Endothelial cell of umbilical vein (primary cell): ENCODE results near the gene SEC61G. TPM values are rescaled to one million over a fixed set of nuclear protein-coding genes. Genes with fewer than 3 reads are reported as not detected.

Experiments used
- BruUV-seq: library from RNA; stranded (reverse); fragments of 400-500 nt; replicated peaks from 2 replicates; lab custom pipeline; 2021; lab: Mats Ljungman, UMichigan
- CTCF ChIA-PET: fragments of 300-600, 350-600 bp; sonication (Branson Sonifier 250); formaldehyde crosslinking; loops from one replicate; lab custom pipeline; 2021; ENCODE audit warnings: antibody characterized with exemption, inconsistent platforms; lab: Charles Lee
- POLR2A ChIA-PET: fragments of 300-600, 350-600 bp; sonication (Branson Sonifier 250); formaldehyde crosslinking; loops from one replicate; lab custom pipeline; 2021; ENCODE audit warnings: antibody characterized with exemption, inconsistent platforms; lab: Charles Lee
- DNase-seq: peaks from one replicate; pipeline ENCODE4 v3.0.0-alpha.2; 2011; ENCODE audit warnings: low read depth, low spot score
- FAIRE-seq: peaks from 2 replicates; lab custom pipeline; 2011; peaks lifted over from hg19 to GRCh38; lab: Jason Lieb, UNC
- H2AFZ ChIP-seq: 2 replicates; pipeline ENCODE4 v1.6.0; 2012; ENCODE audit warnings: low read depth, low read length, control low read depth, inconsistent platforms
- H3K27ac ChIP-seq: 2 replicates; pipeline ENCODE4 v1.5.1; 2011; ENCODE audit warnings: low read depth, mild to moderate bottlenecking, control low read depth, low read length, moderate library complexity; ENCODE audit not compliant: insufficient read depth
- H3K27me3 ChIP-seq, 2 experiments: 2 replicates each; pipeline versions ENCODE4 v1.6.0 to v1.6.1; 2011; ENCODE audit warnings: low read length in 2 of 2, mixed read lengths in 1 of 2; ENCODE audit not compliant: control insufficient read depth in 2 of 2, insufficient read depth in 2 of 2
- H3K36me3 ChIP-seq, 2 experiments: 2 replicates in 1 of 2; 3 replicates in 1 of 2; pipeline ENCODE4 v1.5.1; 2011; ENCODE audit warnings: low read length in 2 of 2, mild to moderate bottlenecking in 1 of 2, moderate library complexity in 1 of 2; ENCODE audit not compliant: control insufficient read depth in 2 of 2, insufficient read depth in 2 of 2; ENCODE audit errors: extremely low read depth in 1 of 2
- H3K4me1 ChIP-seq: 3 replicates; pipeline ENCODE4 v1.5.1; 2011; ENCODE audit warnings: mild to moderate bottlenecking, low read length; ENCODE audit not compliant: control insufficient read depth, insufficient read depth; ENCODE audit errors: extremely low read depth
- H3K4me2 ChIP-seq: 2 replicates; pipeline ENCODE4 v1.6.1; 2011; ENCODE audit warnings: low read length, control low read depth, mixed read lengths; ENCODE audit not compliant: insufficient read depth
- H3K4me3 ChIP-seq, 3 experiments: fragments of 200-600 bp in 1 of 3; sonication (generic), shearing (Covaris generic) in 1 of 3; replicated peaks in 1 of 3; 2 replicates each; pipeline ENCODE4 v1.5.1; 2011 to 2016; ENCODE audit warnings: control low read depth in 3 of 3, low read length in 3 of 3, mild to moderate bottlenecking in 2 of 3, inconsistent platforms in 1 of 3, low read depth in 1 of 3, moderate library complexity in 1 of 3; ENCODE audit not compliant: insufficient read depth in 1 of 3
- H3K79me2 ChIP-seq: 2 replicates; pipeline ENCODE4 v1.6.0; 2012; ENCODE audit warnings: low read length, inconsistent platforms; ENCODE audit not compliant: control insufficient read depth, insufficient read depth
- H3K9ac ChIP-seq: replicated peaks from 2 replicates; pipeline ENCODE3; 2011; ENCODE audit warnings: low read length, control low read depth; ENCODE audit not compliant: insufficient read depth; ENCODE audit errors: extremely low read depth
- H3K9me1 ChIP-seq: replicated peaks from 3 replicates; pipeline ENCODE4 v1.6.0; 2011; ENCODE audit warnings: mild to moderate bottlenecking, low read length; ENCODE audit not compliant: control insufficient read depth, insufficient read depth; ENCODE audit errors: extremely low read depth
- H3K9me3 ChIP-seq: replicated peaks from 2 replicates; pipeline ENCODE4 v1.5.1; 2012; ENCODE audit warnings: low read length, inconsistent platforms; ENCODE audit not compliant: control insufficient read depth, insufficient read depth
- H4K20me1 ChIP-seq: replicated peaks from 2 replicates; pipeline ENCODE3; 2011; ENCODE audit warnings: mild to moderate bottlenecking, low read length; ENCODE audit not compliant: control insufficient read depth, insufficient read depth; ENCODE audit errors: extremely low read depth
- FOS ChIP-seq: IDR thresholded peaks from 2 replicates; pipeline ENCODE4 v1.6.1; 2011; ENCODE audit warnings: mild to moderate bottlenecking, low read length, moderate library complexity, borderline replicate concordance; ENCODE audit not compliant: insufficient read depth
- GATA2 ChIP-seq: IDR thresholded peaks from 2 replicates; pipeline ENCODE4 v1.7.0; 2011; ENCODE audit warnings: low read depth, mild to moderate bottlenecking, moderate library complexity, mixed read lengths, low read length; ENCODE audit not compliant: insufficient read length, insufficient read depth
- POLR2A ChIP-seq: IDR thresholded peaks from 2 replicates; pipeline ENCODE4 v1.6.1; 2012; ENCODE audit warnings: low read depth, mild to moderate bottlenecking, control low read depth, low read length
- dilution Hi-C: fragments of 300-500 bp; cut with MboI; formaldehyde crosslinking; loops from one replicate; pipeline ENCODE4 v1.15.0; 2019; ENCODE audit warnings: low sequenced_read_pairs; ENCODE audit not compliant: extremely low pct_ligation_motif_present
- intact Hi-C: fragments of 100-400 bp; cut with micrococcal nuclease; formaldehyde crosslinking; loops from one replicate; pipeline ENCODE4 v1.10.0; 2022
- polyA plus RNA-seq, 4 experiments: library from polyadenylated mRNA; depleted of rRNA in 3 of 4; stranded (reverse) in 3 of 4; unstranded in 1 of 4; fragments of >200 nt; gene quantifications; 2 replicates each; pipeline versions ENCODE4 v1.2.1 to v1.2.3, GENCODE V29; 2011 to 2012; ENCODE audit warnings: missing spikeins in 1 of 4
- total RNA-seq: library from RNA; stranded (reverse); gene quantifications from 2 replicates; pipeline ENCODE4 v1.2.3, GENCODE V29; 2021

SEC61G gene
- total and polyA plus RNA-seq, 2 donors (not counting 3 experiments of a cell fraction or from before 2014, with no cell fraction given): 201 to 401 TPM

- peaks cover 8% of the 10 kb centered on the region for H3K4me1 ChIP-seq
- peaks cover 2 to 5% of the 10 kb centered on the region in 2 experiments for H3K27me3 ChIP-seq
- no peak overlapping the region for H3K27ac ChIP-seq
- no peaks in the 10 kb centered on the region for H4K20me1 ChIP-seq
- dilution Hi-C loops: no loop called here
- TF ChIP-seq FOS: peak; percentile 51
- TF ChIP-seq POLR2A: no peak
- intact Hi-C loops: no loop called here
- ChIA-PET CTCF (interaction anchor here (1.1 to 19.4 kb wide), 5 partner anchors 10 to 646 kb away, joined by 3 to 385 read pairs (median 4); partner anchors contain the start of gene SEC61G), POLR2A (no interaction called here)
- no peak overlapping the region for H3K4me3 ChIP-seq
- peak overlapping the region; percentile 19 for H3K4me2 ChIP-seq
- FAIRE-seq: no peak
- no peaks in the 10 kb centered on the region for H3K9me1 ChIP-seq
- H3K9me3 ChIP-seq: no peaks in the 10 kb centered on the region
- DNase-seq: no peak
- H2AFZ ChIP-seq: peak overlapping the region; percentile 10
- no peaks in the 10 kb centered on the region for H3K79me2 ChIP-seq
- H3K36me3 ChIP-seq: no peaks in the 10 kb centered on the region
- BruUV-seq: no TSS peak
- no peak overlapping the region for H3K9ac ChIP-seq
Observed at GRCh38 chr7:54769203-54769602, 10.2 kb upstream of the SEC61G start.

DNA sequence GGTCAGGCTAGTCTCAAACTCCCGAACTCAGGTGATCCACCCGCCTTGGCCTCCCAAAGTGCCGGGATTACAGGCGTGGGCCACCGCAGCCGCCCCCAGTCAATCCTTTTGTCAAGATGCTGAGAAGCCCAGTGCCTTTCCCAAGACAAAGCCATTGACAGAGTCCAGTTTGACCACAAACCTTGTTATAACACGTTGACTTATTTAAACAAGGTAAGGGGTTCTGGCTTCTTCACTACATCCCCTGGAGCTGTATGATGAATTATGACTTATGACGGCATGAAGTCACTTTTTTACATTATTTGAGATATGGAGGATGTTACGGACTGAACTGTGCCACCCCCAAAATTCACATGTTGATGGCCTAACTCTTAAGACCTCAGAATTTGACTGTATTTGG lies 5.8 kb upstream of the SEC61G start:
- no peak for TF ChIP-seq GATA2
- no peak for TF ChIP-seq POLR2A
- Histone ChIP-seq H3K27ac (no peak overlapping the region), H2AFZ (no peak overlapping the region), H3K79me2 (no peaks in the 10 kb centered on the region), H3K4me3 (no peak overlapping the region), H3K9ac (no peak overlapping the region), H3K27me3 (peaks cover 3 to 5% of the 10 kb centered on the region in 2 experiments), H4K20me1 (no peaks in the 10 kb centered on the region), H3K36me3 (no peaks in the 10 kb centered on the region), H3K4me2 (no peak overlapping the region), H3K4me1 (peaks cover 6% of the 10 kb centered on the region), H3K9me1 (no peaks in the 10 kb centered on the region), H3K9me3 (no peaks in the 10 kb centered on the region)
- dilution Hi-C loops: no loop called here
- ChIA-PET POLR2A (no interaction called here), CTCF (no interaction called here)
- FAIRE-seq (no peak), DNase-seq (no peak)
- intact Hi-C loops: no loop called here
- BruUV-seq: no TSS peak
